HG02981 (cell line): ENCODE data around the gene TXNDC9.
A peak's percentile ranks its signal among the peaks of the same experiment; 100 is the strongest.
"Not testable (repeated sequence)": the region's sequence is repeated elsewhere in the genome, so short reads cannot be mapped to it uniquely, and the experiment has no call there.

Experiments
- ATAC-seq: cut with Tn5 transposase; IDR thresholded peaks from one replicate; pipeline ENCODE4 v1.9.1; 2021; ENCODE audit warnings: mild to moderate bottlenecking, moderate library complexity; ENCODE audit not compliant: unreplicated experiment

TXNDC9 gene, protein sequence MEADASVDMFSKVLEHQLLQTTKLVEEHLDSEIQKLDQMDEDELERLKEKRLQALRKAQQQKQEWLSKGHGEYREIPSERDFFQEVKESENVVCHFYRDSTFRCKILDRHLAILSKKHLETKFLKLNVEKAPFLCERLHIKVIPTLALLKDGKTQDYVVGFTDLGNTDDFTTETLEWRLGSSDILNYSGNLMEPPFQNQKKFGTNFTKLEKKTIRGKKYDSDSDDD

GRCh38 chr2:99335911-99336803, at the start of gene TXNDC9:
TSS of gene TXNDC9 (minus strand) at chr2:99336333. CDS start at chr2:99333210, 3,123 bp downstream.
- ATAC-seq = peak; percentile 62

GRCh38 chr2:99382143-99382542, 46.0 kb upstream of the TXNDC9 start:
- ATAC-seq = no peak

- ATAC-seq = peak; percentile 88
Measured at GRCh38 chr2:99380376-99381010, 44.4 kb upstream of the TXNDC9 start.

DNA sequence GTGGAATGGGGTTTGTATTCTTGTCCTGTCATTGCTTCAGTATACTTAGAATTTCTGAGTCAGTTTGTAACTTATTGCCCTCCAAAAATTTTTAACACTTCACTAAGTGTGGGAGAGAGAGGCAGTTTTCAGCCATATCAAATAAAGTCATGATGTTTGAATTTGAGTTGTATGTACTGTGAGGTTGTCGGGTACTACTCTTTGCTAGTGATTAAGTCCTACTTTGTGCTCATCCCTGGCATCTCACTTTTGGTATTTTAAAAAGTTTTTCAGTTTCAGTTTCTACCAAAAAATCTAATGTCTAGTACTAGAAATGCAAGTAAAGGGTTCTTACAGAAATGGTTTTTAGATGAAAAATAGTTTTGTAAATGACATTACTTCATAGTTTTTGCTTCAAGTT, 41.7 kb upstream of the TXNDC9 start:
- ATAC-seq = no peak

DNA sequence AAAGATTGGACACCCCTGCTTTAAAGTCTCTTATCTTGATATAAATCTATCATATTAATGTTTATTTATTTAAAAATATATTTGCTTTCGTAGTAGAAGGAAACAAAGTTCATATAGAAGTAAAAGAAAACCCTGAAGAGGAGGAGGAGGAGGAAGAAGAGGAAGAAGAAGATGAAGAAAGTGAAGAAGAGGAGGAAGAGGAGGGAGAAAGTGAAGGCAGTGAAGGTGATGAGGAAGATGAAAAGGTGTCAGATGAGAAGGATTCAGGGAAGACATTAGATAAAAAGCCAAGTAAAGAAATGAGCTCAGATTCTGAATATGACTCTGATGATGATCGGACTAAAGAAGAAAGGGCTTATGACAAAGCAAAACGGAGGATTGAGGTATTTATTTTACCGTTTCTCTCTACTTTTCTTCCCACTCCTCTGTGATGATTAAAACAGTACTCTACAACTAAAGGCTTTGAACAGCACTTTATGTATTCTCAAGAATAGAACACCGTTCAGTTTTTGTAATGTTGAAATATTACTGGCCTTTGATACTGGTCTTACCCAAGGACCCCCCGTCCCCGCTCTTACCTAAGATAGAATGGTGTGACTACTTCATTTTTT, 40.2 kb upstream of the TXNDC9 start:
- ATAC-seq = no peak

DNA sequence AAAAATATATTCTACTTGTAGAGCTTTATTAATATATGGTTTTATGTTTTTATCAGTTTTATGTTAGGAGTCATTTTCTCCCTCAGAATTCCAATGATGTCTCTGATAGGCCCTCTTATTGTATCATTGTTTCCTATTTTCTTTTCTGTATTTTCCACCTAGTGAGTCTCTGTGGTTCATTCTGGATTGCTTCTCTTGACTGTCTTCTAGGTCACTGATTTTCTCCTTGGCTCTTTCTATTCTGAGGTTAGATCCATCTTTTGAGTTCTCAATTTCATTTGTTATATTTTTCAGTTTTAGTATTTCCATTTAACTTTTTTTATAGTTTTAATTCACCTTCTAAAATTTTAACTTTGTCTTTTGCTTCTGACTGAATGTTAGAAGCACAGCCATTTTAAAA, 38.6 kb upstream of the TXNDC9 start:
- no peak for ATAC-seq

GRCh38 chr2:99373144-99373543, 37.0 kb upstream of the TXNDC9 start:
- no peak for ATAC-seq

DNA sequence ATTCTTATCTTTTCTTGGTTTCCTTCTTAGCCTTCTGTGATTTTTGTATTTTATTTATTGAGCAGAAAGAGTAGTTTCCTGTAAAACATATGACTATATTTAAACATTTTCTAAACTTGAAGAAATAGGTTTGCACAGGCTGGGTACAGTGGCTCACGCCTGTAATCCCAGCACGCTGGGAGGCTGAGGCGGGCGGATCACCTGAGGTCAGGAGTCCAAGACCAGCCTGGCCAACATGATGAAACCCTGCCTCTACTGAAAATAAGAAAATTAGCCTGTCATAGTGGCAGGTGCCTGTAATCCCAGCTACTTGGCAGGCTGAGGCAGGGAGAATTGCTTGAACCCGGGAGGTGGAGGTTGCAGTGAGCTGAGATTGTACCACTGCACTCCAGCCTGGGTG, 32.7 kb upstream of the TXNDC9 start:
- not testable (repeated sequence) for ATAC-seq

- no peak for ATAC-seq
Measured at GRCh38 chr2:99365661-99366060, 29.5 kb upstream of the TXNDC9 start.

GRCh38 chr2:99356853-99357252, 20.7 kb upstream of the TXNDC9 start:
- no peak for ATAC-seq

GRCh38 chr2:99354825-99355224, 18.7 kb upstream of the TXNDC9 start:
- not testable (repeated sequence) for ATAC-seq

DNA sequence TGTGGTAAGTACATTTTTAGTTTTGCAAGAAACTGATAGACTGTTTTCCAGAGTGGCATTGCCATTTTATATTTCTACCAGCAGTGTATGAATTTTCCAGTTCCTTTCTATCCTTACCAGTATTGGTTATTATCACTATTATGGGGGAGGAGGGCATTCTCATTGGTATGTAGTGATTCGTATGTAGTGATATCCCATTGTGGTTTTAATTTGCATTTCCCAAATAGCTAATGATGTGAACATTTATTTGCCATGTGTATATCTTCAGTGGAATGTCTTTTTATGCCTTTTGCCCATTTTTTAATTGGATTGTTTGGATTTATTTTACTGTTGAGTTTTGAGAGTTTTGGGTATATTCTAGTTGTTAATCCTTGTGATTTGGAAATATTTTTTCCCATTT, 17.9 kb upstream of the TXNDC9 start:
- no peak for ATAC-seq

GRCh38 chr2:99350194-99350593, 14.1 kb upstream of the TXNDC9 start:
- ATAC-seq = no peak

- no peak for ATAC-seq
Measured at GRCh38 chr2:99348173-99348572, 12.0 kb upstream of the TXNDC9 start.

DNA sequence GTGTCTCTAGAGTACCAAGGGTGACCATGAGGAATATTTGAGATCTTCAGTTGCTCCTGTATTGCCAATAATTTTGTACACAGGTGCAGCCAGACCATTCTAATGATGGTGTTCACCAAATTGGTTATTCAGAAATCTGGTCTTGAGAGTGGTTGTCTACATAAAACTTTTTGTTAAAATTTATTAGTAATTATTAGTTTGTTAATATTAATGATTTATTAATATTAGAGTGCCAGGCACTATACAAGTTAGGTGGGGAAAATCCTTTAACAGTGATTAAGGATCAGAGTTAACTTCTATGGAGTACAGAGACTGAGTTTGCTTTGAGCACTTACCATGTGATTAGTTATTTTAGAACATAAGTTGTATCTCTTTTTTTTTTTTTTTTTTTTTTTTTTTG, 10.1 kb upstream of the TXNDC9 start:
- no peak for ATAC-seq

DNA sequence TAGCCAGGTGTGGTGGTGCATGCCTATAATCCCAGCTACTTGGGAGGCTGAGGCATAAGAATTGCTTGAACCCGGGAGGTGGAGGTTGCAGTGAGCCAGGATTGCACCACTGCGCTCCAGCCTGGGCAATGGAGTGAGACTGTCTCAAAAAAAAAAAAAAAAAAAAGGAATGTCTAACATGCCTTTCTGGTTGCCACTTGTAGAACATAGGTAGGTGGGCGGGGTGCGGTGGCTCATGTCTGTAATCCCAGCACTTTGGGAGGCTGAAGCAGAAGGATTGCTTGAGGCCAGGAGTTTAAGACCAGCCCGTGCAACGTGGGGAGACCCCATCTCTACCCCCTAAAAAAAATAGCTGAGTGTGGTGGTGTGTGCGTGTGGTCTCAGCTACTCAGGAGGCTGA, 9.3 kb upstream of the TXNDC9 start:
- ATAC-seq = not testable (repeated sequence)

GRCh38 chr2:99342536-99342935, 6.4 kb upstream of the TXNDC9 start:
- ATAC-seq = no peak

GRCh38 chr2:99340669-99341236, 4.6 kb upstream of the TXNDC9 start:
- no peak for ATAC-seq

- no peak for ATAC-seq
Measured at GRCh38 chr2:99338029-99338585, 2.0 kb upstream of the TXNDC9 start.

GRCh38 chr2:99337113-99338028, 1.2 kb upstream of the TXNDC9 start, which contains the start of gene EIF5B:
TSS of gene EIF5B (plus strand) at chr2:99337389. CDS start at chr2:99337555, 166 bp downstream.
- peak; percentile 55 for ATAC-seq
